A673 (cell line): ENCODE data around the gene SSBP2. TPM values are rescaled to one million over a fixed set of nuclear protein-coding genes. Genes with fewer than 3 reads are reported as not detected.

ENCODE experiments used
- BruUV-seq: library from RNA; stranded (reverse); fragments of 400-500 nt; replicated peaks from 2 replicates; lab custom pipeline; 2021; lab: Mats Ljungman, UMichigan
- CTCF ChIA-PET: fragments of 300-600 bp; sonication (Branson Sonifier 250); formaldehyde crosslinking; loops from one replicate; lab custom pipeline; 2022; ENCODE audit warnings: antibody characterized with exemption; lab: Charles Lee
- POLR2A ChIA-PET: fragments of 300-600 bp; sonication (Branson Sonifier 250); formaldehyde crosslinking; loops from one replicate; lab custom pipeline; 2022; ENCODE audit warnings: antibody characterized with exemption; ENCODE audit not compliant: low non-redundant PET; lab: Charles Lee
- DNase-seq: peaks from one replicate; pipeline ENCODE4 v3.0.0-alpha.2; 2015; ENCODE audit warnings: low spot score
- H3K27ac ChIP-seq: fragments of 200-600 bp; sonication (generic); 2 replicates; pipeline ENCODE4 v1.5.1; 2016; ENCODE audit warnings: mixed run types, low read depth, mild to moderate bottlenecking, mixed read lengths, antibody characterized with exemption, low read length; ENCODE audit not compliant: poor library complexity, severe bottlenecking
- H3K27me3 ChIP-seq: fragments of 200-600 bp; sonication (generic); replicated peaks from 2 replicates; pipeline ENCODE4 v1.6.1; 2017; ENCODE audit warnings: mixed run types, low read depth, mild to moderate bottlenecking, mixed read lengths, antibody characterized with exemption, low read length; ENCODE audit not compliant: insufficient read depth, poor library complexity
- H3K36me3 ChIP-seq: fragments of 200-600 bp; sonication (generic); 2 replicates; pipeline ENCODE4 v1.6.1; 2016; ENCODE audit warnings: mixed run types, mild to moderate bottlenecking, mixed read lengths, antibody characterized with exemption, low read length; ENCODE audit not compliant: insufficient read depth, poor library complexity, severe bottlenecking
- H3K4me1 ChIP-seq: fragments of 200-600 bp; sonication (generic); 2 replicates; pipeline ENCODE4 v1.6.1; 2017; ENCODE audit warnings: mixed run types, mild to moderate bottlenecking, mixed read lengths, antibody characterized with exemption, low read length; ENCODE audit not compliant: insufficient read depth, poor library complexity, severe bottlenecking
- H3K4me3 ChIP-seq: fragments of 200-600 bp; sonication (generic); 2 replicates; pipeline ENCODE4 v1.5.1; 2016; ENCODE audit warnings: low read depth, mixed run types, mild to moderate bottlenecking, mixed read lengths, low read length; ENCODE audit not compliant: poor library complexity, severe bottlenecking
- H3K9me3 ChIP-seq: fragments of 200-600 bp; sonication (generic); 2 replicates; pipeline ENCODE4 v1.6.1; 2016; ENCODE audit warnings: mixed run types, low read depth, mild to moderate bottlenecking, mixed read lengths, antibody characterized with exemption, low read length; ENCODE audit not compliant: poor library complexity, severe bottlenecking
- EZH2 ChIP-seq: fragments of 200-600 bp; sonication (generic); IDR thresholded peaks from 2 replicates; pipeline ENCODE4 v1.6.1; 2017; ENCODE audit warnings: borderline replicate concordance, low read depth, mild to moderate bottlenecking, mixed read lengths, antibody characterized with exemption, low read length; ENCODE audit not compliant: poor library complexity, severe bottlenecking
- intact Hi-C: fragments of 100-400 bp; cut with micrococcal nuclease; formaldehyde crosslinking; loops from one replicate; pipeline ENCODE4 v1.10.0; 2022; ENCODE audit not compliant: unreplicated experiment
- total RNA-seq: library from RNA; stranded (reverse); gene quantifications from 2 replicates; pipeline ENCODE4 v1.2.3, GENCODE V29; 2021
- TF ChIP-seq, protein P1 (sequence below): fragments of 300-800, 200-600 bp; sonication (generic); conservative IDR thresholded peaks from 2 replicates; pipeline ENCODE4 v1.5.1; 2017; ENCODE audit warnings: low read depth, mild to moderate bottlenecking, antibody characterized with exemption, low read length, moderate library complexity, mixed read lengths

SSBP2 gene
- total RNA-seq, 1 experiment from 2014 or later, result 42.8 TPM

DNA sequence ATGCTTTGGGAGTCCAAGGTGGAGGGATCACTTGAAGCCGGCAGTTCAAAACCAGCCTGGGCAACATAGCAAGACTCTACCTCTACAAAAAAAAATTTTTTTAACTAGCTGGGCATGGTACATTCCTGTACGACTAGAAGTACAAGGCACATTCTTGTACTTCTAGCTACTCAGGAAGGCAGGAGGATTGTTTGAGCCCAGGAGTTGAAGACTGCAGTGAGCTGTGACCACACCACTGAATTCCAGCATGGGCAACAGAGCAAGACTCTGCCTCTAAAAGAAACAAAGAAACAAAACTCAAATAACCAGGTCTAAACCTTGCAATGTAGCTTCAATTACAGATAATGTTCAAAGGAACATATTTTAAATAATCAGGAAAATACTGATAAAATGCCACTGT lies 56.2 kb downstream of the SSBP2 start:
- ChIA-PET CTCF (no interaction called here), POLR2A (no interaction called here)
- TF ChIP-seq, protein P1, sequence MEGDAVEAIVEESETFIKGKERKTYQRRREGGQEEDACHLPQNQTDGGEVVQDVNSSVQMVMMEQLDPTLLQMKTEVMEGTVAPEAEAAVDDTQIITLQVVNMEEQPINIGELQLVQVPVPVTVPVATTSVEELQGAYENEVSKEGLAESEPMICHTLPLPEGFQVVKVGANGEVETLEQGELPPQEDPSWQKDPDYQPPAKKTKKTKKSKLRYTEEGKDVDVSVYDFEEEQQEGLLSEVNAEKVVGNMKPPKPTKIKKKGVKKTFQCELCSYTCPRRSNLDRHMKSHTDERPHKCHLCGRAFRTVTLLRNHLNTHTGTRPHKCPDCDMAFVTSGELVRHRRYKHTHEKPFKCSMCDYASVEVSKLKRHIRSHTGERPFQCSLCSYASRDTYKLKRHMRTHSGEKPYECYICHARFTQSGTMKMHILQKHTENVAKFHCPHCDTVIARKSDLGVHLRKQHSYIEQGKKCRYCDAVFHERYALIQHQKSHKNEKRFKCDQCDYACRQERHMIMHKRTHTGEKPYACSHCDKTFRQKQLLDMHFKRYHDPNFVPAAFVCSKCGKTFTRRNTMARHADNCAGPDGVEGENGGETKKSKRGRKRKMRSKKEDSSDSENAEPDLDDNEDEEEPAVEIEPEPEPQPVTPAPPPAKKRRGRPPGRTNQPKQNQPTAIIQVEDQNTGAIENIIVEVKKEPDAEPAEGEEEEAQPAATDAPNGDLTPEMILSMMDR, result no peak
- TF ChIP-seq EZH2, result no peak
- Histone ChIP-seq H3K4me1 (no peaks in the 10 kb centered on the region), H3K36me3 (no peaks in the 10 kb centered on the region), H3K27ac (no peak overlapping the region), H3K4me3 (no peak overlapping the region), H3K9me3 (peaks cover 14% of the 10 kb centered on the region), H3K27me3 (no peaks in the 10 kb centered on the region)
- no TSS peak for BruUV-seq
- DNase-seq, result no peak
- intact Hi-C loops, result no loop called here

- H3K36me3 ChIP-seq, result no peaks in the 10 kb centered on the region
- intact Hi-C loops, result no loop called here
- no peaks in the 10 kb centered on the region for H3K4me1 ChIP-seq
- POLR2A ChIA-PET, result no interaction called here
- H3K9me3 ChIP-seq, result peaks cover 22% of the 10 kb centered on the region
- DNase-seq, result no peak
- no peaks in the 10 kb centered on the region for H3K27me3 ChIP-seq
- no peak overlapping the region for H3K4me3 ChIP-seq
- CTCF ChIA-PET, result no interaction called here
- TF ChIP-seq, protein P1, result no peak
- no peak for TF ChIP-seq EZH2
- no peak overlapping the region for H3K27ac ChIP-seq
- no TSS peak for BruUV-seq
Observed at GRCh38 chr5:81688215-81688614, 62.7 kb downstream of the SSBP2 start.

GRCh38 chr5:81687292-81687691 lies 63.6 kb downstream of the SSBP2 start:
- POLR2A ChIA-PET, result no interaction called here

More at GRCh38 chr5:81687292-81687691, 63.6 kb downstream of the SSBP2 start:
- H3K4me1 ChIP-seq, result no peaks in the 10 kb centered on the region
- BruUV-seq, result no TSS peak
- no peaks in the 10 kb centered on the region for H3K36me3 ChIP-seq
- no peak overlapping the region for H3K4me3 ChIP-seq
- TF ChIP-seq EZH2, result no peak
- TF ChIP-seq, protein P1, result no peak
- H3K27me3 ChIP-seq, result no peaks in the 10 kb centered on the region
- intact Hi-C loops, result no loop called here
- no peak overlapping the region for H3K27ac ChIP-seq
- CTCF ChIA-PET, result no interaction called here
- peaks cover 18% of the 10 kb centered on the region for H3K9me3 ChIP-seq
- no peak for DNase-seq
